GM21423 (cell line): ENCODE results near the gene PDPK1.

Source experiments
- ATAC-seq: cut with Tn5 transposase; IDR thresholded peaks from one replicate; pipeline ENCODE4 v1.9.1; 2021; ENCODE audit warnings: mild to moderate bottlenecking, moderate library complexity; ENCODE audit not compliant: unreplicated experiment

Gene PDPK1

GRCh38 chr16:2507052-2507659 is 30.7 kb upstream of the PDPK1 start:
- ATAC-seq, result peak; percentile 62

DNA sequence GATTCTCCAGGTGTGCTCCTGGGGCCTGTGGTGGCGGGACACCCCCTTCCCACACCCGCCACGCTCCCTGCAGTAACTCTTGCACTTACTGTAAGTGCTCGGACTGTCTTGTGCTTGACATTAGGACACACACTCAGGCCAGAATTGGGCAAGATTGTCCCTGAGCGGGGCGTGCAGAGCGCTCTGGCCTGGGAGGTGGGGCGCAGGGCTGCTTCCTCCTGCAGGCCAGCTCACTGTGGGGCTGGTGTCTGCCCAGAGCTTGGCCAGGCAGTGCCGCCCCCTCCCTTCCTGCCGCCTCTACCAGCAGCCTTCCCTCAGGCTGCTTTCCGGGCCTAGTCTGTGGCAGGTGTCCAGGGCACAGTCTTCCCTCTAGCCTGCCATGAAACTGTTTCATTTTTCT is 30.2 kb upstream of the PDPK1 start:
- peak; percentile 5 for ATAC-seq

DNA sequence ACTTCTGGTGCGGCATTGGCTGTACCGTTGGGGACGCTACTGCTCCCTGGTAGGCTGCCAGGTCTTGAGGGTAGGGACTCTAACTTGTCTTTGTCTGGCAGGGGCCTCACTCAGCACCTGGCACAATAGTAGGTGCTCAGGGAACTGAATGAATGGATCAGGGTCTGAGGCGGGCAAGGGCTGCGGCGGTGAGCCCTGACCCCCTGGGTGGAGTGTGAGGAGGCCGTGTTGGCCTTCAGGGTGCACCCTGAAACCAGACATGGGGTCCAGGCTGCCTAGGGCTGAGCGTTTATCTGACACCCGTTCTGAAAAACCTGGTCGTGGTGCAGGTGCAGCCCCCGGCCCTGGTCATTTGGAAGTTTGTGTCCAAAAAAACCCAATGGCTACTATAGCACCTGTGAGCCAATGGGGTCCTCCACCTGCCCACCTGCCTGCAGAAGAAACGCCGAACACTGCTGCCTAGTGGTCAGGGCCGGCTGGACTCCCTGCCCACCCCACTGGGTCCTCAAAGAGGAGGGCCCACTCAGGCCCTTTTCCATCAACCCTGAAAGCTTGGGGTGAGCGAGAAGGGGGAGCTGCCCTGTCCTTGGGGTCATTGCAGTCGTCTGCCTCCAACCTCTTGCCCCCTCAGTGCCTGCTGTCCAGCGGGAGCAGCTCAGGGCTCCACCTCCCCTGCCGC is 29.0 kb upstream of the PDPK1 start:
- no peak for ATAC-seq

- no peak for ATAC-seq
These were observed 26.6 kb upstream of the PDPK1 start for GRCh38 chr16:2511128-2511800.

GRCh38 chr16:2511996-2512734 is 25.7 kb upstream of the PDPK1 start:
- no peak for ATAC-seq

DNA sequence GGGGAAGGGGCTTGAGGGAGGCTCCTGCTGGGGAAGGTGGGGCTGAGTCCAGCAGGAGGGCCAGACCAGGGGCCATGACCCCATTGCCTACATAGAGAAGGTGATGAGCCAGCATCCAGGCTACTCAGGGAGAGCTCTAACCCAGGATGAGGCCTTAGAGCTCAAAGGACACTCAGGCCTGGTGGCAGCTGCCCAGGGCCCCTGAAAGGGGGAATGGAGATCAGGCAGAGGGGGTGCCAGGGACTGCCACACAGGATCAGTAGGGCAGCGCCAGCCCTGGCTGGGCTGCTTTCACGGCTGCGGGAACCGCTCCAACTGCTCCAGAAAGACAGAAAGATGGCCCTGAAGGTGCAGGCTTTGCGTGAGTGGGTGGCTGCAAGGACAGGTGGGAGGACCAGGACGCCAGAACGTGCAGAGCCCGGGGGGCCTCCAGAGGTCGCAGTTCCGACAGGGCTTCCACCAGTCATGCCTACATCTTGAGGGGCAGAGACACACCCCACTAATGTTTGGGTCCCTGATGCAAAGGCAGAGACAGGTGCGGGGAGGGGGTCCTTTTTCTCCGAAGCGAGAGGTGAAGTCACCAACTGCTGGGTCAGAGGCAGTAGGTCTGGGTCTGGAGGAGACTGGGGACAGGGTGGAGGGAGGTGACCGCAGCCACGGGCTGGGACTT is 25.0 kb upstream of the PDPK1 start:
- ATAC-seq, result peak; percentile 1

DNA sequence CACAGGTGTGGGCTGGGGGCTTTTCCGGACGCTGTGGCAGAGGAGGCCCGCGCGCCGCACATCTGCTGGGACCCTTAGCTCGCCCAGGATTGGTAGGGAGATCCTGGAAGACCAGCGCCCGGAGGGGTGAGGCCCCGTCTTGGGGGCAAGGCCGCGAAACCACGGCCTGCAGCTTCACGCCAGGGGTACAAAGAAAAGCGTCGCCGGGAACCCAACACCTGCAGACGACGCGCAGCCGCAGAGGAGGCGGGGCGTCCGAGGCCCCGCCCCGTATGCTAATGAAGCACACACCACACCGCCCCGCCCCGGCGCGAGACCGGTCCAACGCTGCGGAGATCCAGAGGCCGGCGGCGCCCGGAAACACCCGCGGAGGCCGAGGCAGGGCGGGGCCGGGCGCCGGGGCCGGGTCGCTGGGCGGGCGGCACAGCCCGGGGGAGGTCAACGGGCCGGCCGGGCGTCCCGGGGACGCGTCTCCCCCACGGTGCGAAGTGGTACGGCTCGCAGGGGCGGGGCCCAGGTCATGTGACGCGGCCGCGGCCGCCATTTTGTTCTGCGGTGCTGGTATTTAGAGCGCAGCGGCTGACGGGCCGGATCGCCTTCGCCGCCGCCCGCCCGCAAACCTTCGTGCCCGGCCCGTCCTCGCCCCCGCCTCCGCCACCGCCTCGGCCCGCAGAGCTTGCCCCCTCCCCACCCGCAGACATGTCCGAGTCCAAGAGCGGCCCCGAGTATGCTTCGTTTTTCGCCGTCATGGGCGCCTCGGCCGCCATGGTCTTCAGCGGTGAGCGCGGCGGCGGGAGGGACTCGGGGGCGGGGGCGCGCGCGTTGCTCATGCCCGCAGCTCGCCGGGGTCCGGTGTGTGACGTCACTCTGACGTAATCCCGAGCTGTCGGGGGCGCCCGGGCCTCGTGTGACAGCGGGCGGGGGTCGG is 24.2 kb upstream of the PDPK1 start, which contains the start of gene ATP6V0C:
TSS of gene ATP6V0C (plus strand) at position 548 of the 928 bp plus-strand sequence. CDS start at position 700, 152 bp downstream.
- peak; percentile 63 for ATAC-seq

DNA sequence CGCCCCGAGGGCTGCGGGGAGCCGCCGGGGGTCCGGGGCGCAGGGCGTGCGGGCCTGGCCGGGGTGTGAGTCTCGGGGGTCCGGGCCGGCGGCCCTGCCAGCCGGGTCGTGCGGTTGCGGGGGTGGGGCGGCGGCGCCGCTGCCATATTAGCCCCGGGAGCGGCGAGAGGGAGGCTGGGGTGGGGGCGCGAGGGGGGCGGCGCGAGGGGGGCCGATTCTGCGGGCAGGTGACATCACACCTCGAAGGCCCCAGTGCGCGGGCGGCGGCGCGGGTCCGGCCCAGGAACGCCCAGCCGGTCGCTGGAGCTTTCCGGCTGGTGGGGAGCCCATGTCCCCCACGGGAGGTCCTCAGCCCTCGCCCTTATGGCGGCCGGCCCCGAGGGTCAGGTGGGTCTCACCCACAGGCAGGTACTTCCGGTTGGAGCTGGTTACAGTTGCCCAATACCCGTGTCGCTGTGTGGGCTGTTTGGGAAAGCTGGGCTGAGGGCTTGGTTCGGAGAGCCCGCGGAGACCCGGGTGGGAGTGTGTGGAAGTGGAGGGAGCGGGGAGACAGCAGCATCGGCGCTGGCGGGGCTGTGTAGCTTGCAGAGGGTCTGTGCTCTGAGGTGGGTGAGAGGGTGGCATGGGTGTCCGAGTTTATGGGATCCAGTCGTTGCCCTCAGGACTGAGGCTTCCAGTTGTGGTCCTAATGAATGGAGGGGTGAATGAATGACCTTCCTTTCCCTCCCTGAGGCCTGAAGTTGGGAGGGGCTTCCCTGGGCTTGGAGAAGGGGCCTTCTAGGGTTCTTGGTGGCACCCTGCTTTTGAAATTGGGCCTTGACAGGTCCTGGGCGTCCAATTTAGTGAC is 23.3 kb upstream of the PDPK1 start:
- no peak for ATAC-seq

GRCh38 chr16:2515180-2515851 is 22.5 kb upstream of the PDPK1 start:
- no peak for ATAC-seq

DNA sequence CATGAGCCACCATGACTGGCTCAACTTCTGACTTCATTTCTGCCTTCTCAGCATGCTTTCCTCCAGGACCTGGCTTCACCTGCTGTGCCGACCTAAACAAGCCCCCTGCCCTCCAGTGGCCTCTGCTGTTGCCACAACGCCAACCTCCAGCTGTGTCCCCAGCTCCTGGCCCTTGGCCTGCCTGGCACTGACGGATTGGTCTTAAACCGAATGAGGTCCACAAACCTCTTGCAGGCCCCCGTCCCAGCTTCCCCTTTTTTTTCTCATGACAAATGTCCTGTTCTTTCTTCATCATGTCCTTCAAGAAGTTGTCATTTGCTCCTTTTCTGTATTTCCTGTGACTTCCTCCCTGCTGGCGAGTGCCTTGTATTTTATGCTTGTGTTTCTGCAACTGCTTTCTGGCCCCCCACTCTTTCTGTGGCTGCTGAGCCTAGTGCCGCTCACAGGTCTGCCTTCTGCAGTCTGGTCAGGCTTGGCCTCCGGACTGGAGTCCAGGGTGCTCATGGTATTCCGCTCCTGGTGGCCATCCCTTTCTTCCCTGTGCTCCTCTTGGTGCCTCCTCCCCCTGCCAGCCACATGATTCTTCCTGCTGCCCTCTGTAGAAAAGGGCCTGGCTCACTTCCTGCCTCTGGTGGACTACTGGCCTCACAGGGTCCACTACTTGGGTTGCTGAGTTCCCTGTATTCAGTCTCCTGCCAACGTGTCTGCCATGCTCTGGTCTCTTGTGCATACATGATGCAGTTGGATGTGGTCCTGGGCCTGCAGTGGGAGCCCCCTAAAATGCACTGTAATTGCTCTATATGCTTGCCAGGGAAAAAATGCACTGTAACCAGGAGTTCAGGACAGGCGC is 21.2 kb upstream of the PDPK1 start:
- no peak for ATAC-seq

GRCh38 chr16:2517954-2518605 is 19.7 kb upstream of the PDPK1 start:
- no peak for ATAC-seq

DNA sequence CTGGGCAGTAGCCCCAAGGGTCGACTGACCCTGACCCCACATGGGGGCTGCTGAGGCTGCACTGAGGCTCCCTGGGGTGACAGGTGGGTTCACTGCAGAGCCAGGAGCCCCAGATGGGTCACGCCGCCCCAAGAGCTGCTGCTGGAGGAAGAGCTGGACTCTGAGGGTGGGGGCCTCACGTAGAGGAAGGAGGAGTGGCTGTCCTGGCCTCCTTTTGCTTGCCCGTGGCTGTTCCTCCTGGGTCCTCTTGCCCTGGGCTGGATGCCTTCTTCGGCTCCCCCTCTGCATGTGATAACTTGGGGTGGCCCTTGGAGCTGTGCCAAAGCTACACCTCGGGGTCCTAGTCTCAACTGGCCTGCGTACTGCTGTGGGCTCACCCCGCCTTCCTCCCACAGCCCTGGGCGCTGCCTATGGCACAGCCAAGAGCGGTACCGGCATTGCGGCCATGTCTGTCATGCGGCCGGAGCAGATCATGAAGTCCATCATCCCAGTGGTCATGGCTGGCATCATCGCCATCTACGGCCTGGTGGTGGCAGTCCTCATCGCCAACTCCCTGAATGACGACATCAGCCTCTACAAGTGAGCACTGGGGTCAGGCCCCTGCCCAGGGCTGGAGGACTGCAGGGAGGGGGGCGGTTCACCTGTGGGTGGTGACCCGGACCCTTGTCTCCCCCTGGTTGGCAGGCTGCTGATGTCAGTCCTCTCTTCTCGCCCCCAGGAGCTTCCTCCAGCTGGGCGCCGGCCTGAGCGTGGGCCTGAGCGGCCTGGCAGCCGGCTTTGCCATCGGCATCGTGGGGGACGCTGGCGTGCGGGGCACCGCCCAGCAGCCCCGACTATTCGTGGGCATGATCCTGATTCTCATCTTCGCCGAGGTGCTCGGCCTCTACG is 18.8 kb upstream of the PDPK1 start:
- ATAC-seq, result no peak

DNA sequence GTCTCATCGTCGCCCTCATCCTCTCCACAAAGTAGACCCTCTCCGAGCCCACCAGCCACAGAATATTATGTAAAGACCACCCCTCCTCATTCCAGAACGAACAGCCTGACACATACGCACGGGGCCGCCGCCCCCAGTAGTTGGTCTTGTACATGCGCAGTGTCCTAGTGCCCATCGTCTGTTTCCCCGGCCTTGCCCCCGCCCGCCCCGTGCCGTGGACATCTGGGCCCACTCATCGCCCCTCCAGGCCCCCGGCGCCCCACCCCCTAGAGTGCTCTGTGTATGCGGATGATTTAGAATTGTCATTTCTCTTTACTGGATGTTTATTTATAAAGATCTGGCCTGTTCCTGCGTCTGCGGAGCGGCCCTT is 18.1 kb upstream of the PDPK1 start:
- no peak for ATAC-seq

- ATAC-seq, result peak; percentile 54
These were observed 17.6 kb upstream of the PDPK1 start, which contains the start of gene AMDHD2 for GRCh38 chr16:2520097-2520783. AMDHD2 (plus strand) TSS chr16:2520371; CDS start chr16:2520459, 88 bp downstream.

- peak; percentile 17 for ATAC-seq
These were observed 16.9 kb upstream of the PDPK1 start for GRCh38 chr16:2520784-2521531.
